Mucosa of descending colon (tissue), 3 donors: Measurements from ENCODE around the gene NRL. TPM values are rescaled to one million over a fixed set of nuclear protein-coding genes. Genes with fewer than 3 reads are reported as not detected.

ENCODE experiments used
- ATAC-seq: fragments of 200-7000 bp; cut with Tn5 transposase; one replicate; pipeline ENCODE4 v1.9.1; 2020; ENCODE audit warnings: mild to moderate bottlenecking, moderate library complexity
- DNase-seq, 3 donors: peaks; one replicate each; pipeline ENCODE4 v3.0.0-alpha.2; 2020
- H3K36me3 ChIP-seq: fragments of 200-600 bp; one replicate; pipeline ENCODE4 v1.8.0; 2021; ENCODE audit warnings: low read depth, mild to moderate bottlenecking
- H3K4me1 ChIP-seq: fragments of 200-600 bp; one replicate; pipeline ENCODE4 v1.8.0; 2021; ENCODE audit warnings: low read depth, mild to moderate bottlenecking
- H3K4me3 ChIP-seq: fragments of 200-600 bp; one replicate; pipeline ENCODE4 v1.8.0; 2021; ENCODE audit warnings: mild to moderate bottlenecking
- H3K9me3 ChIP-seq: fragments of 200-600 bp; one replicate; pipeline ENCODE4 v1.8.0; 2021; ENCODE audit warnings: mild to moderate bottlenecking
- CTCF ChIP-seq: fragments of 200-600 bp; IDR thresholded peaks from one replicate; pipeline ENCODE4 v1.8.0; 2022; ENCODE audit warnings: antibody characterized with exemption, mild to moderate bottlenecking
- intact Hi-C, 2 donors: fragments of 100-400 bp; cut with DNase I in 1 of 2; cut with micrococcal nuclease in 1 of 2; formaldehyde crosslinking; loops; one replicate each; pipeline versions ENCODE4 v1.11.0 to v1.11.1; 2022; cut with DNase I, micrococcal nuclease
- total RNA-seq, 3 donors: library from RNA; stranded (reverse); fragmentation: NEBNext Ultra II Directional in 2 of 3; extraction: Animal tissue kit (Norgen Biotek cat#: 25700) in 2 of 3; gene quantifications; one replicate each; pipeline versions ENCODE4 v1.2.1 to v1.2.4, GENCODE V29; 2021 to 2023
- donor health status: DM: no; HTN: no; CAD: no; lungs with moderate emphysema.
- donor health status: DM: no; HTN: no; CAD: no.
- donor health status: DM: no; HTN: yes; CAD: no.

The NRL gene
- total RNA-seq, 3 donors from 2014 or later = 2.3 to 4.5 (median 2.8) TPM

- Histone ChIP-seq H3K9me3 (no peaks in the 10 kb centered on the region), H3K4me1 (peaks cover 9% of the 10 kb centered on the region), H3K4me3 (no peak overlapping the region), H3K36me3 (no peaks in the 10 kb centered on the region)
- DNase-seq = no peak
- intact Hi-C loops = loop anchor here in 1 of 2 donors (10.0 kb wide), 1 partner anchor 46 kb away; the partner anchor contains the start of gene CARMIL3
- no peak for TF ChIP-seq CTCF
- no peak for ATAC-seq
These were observed 14.4 kb downstream of the NRL start for GRCh38 chr14:24100197-24100981.

GRCh38 chr14:24098927-24099813, 15.6 kb downstream of the NRL start:
- H3K4me3 ChIP-seq = no peak overlapping the region
- peaks cover 12% of the 10 kb centered on the region for H3K4me1 ChIP-seq
- ATAC-seq (no peak), DNase-seq (peak in 2 of 3 donors; percentile 41 to 55)
- intact Hi-C loops = no loop called here
- no peaks in the 10 kb centered on the region for H3K9me3 ChIP-seq
- TF ChIP-seq CTCF = no peak
- no peaks in the 10 kb centered on the region for H3K36me3 ChIP-seq

DNA sequence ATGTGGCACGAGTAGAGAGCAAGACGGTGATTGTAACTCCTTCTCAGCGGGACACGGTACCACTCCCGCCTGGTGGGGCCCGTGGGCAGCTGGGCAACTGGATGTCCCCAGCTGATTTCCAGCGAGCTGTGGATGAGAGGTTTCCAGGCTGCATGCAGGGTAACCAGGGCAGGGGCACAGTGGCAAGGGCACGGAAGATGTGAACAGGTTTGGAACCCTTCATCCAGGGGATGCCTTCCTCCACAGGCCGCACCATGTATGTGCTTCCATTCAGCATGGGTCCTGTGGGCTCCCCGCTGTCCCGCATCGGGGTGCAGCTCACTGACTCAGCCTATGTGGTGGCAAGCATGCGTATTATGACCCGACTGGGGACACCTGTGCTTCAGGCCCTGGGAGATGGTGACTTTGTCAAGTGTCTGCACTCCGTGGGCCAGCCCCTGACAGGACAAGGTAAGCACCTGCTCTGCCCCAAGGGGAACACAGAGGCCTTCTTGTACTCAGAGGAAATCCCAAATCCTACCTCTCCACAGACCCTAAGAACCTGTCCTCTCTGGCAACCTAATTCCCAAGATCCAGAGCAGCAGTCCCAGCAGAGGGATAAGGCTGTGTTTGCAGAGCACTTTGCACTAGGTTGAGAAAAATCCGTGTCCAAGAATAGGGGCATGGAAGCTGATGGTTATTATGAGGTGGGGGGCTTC, 16.4 kb downstream of the NRL start:
- no peak for ATAC-seq
- Histone ChIP-seq H3K9me3 (no peaks in the 10 kb centered on the region), H3K36me3 (no peaks in the 10 kb centered on the region), H3K4me1 (peaks cover 17% of the 10 kb centered on the region), H3K4me3 (no peak overlapping the region)
- TF ChIP-seq CTCF = no peak
- intact Hi-C loops = no loop called here
- no peak for DNase-seq

DNA sequence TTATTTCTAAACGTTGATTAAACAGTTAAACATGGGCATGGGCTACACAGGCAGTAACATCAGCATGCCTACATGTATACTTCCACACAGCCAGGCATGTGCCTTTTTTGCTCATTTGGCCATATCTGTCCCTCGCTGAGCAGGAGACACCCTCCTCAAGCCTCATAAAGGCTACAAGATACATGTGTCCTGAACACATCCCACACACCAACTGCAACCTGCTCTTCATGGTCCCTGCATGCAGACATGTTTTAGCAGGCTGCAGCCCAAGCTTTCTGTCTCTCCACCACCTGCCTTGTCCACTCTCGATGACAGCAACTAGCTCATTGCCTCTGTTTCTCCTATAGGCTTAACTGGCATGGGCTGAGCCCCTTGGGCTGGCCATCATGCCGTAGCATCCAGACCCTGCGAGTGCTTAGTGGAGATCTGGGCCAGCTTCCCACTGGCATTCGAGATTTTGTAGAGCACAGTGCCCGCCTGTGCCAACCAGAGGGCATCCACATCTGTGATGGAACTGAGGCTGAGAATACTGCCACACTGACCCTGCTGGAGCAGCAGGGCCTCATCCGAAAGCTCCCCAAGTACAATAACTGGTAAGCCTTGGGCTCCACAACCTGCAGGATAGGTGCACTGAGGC, 18.1 kb downstream of the NRL start:
- intact Hi-C loops = no loop called here
- H3K9me3 ChIP-seq = no peaks in the 10 kb centered on the region
- H3K36me3 ChIP-seq = no peaks in the 10 kb centered on the region
- no peak overlapping the region for H3K4me3 ChIP-seq
- peaks cover 25% of the 10 kb centered on the region for H3K4me1 ChIP-seq
- ATAC-seq (no peak), DNase-seq (peak in 1 of 3 donors; percentile 17)
- no peak for TF ChIP-seq CTCF
